Fibroblast of peridontal ligament (primary cell): ENCODE measurements around the gene COBL.

Experiments used
- DNase-seq: peaks from one replicate; pipeline ENCODE4 v3.0.0-alpha.2; 2010; ENCODE audit errors: extremely low read depth

COBL gene

GRCh38 chr7:51024867-51025266 lies 291.7 kb downstream of the COBL start:
- no peak for DNase-seq

GRCh38 chr7:51023547-51023946 lies 293.1 kb downstream of the COBL start:
- no peak for DNase-seq

GRCh38 chr7:51022821-51023220 lies 293.8 kb downstream of the COBL start:
- no peak for DNase-seq

- no peak for DNase-seq
Observed at GRCh38 chr7:51021906-51022570, 294.6 kb downstream of the COBL start.

GRCh38 chr7:51020944-51021343 lies 295.7 kb downstream of the COBL start:
- DNase-seq, result no peak

GRCh38 chr7:51019891-51020870 lies 296.4 kb downstream of the COBL start:
- DNase-seq, result no peak

GRCh38 chr7:51019191-51019844 lies 297.3 kb downstream of the COBL start:
- peak; percentile 76 for DNase-seq

GRCh38 chr7:51017576-51018535 lies 298.8 kb downstream of the COBL start:
- no peak for DNase-seq

GRCh38 chr7:51016546-51016945 lies 300.1 kb downstream of the COBL start:
- DNase-seq, result no peak

GRCh38 chr7:51015581-51015980 lies 301.0 kb downstream of the COBL start:
- DNase-seq, result no peak

- DNase-seq, result no peak
Observed at GRCh38 chr7:51014811-51015210, 301.8 kb downstream of the COBL start.

GRCh38 chr7:51013861-51014511 lies 302.6 kb downstream of the COBL start:
- no peak for DNase-seq

- no peak for DNase-seq
Observed at GRCh38 chr7:51013218-51013786, 303.3 kb downstream of the COBL start.

GRCh38 chr7:51012569-51013217 lies 303.9 kb downstream of the COBL start:
- no peak for DNase-seq

GRCh38 chr7:51011710-51012350 lies 304.8 kb downstream of the COBL start:
- DNase-seq, result no peak

- no peak for DNase-seq
Observed at GRCh38 chr7:51010534-51010933, 306.1 kb downstream of the COBL start.

- peak; percentile 5 for DNase-seq
Observed at GRCh38 chr7:51009716-51010496, 306.7 kb downstream of the COBL start.
